HG03175 (cell line): ENCODE measurements around the gene PDGFC.

ENCODE experiments used
- ATAC-seq: cut with Tn5 transposase; IDR thresholded peaks from one replicate; pipeline ENCODE4 v1.9.1; 2021; ENCODE audit warnings: mild to moderate bottlenecking, moderate library complexity; ENCODE audit not compliant: unreplicated experiment

Gene PDGFC

DNA sequence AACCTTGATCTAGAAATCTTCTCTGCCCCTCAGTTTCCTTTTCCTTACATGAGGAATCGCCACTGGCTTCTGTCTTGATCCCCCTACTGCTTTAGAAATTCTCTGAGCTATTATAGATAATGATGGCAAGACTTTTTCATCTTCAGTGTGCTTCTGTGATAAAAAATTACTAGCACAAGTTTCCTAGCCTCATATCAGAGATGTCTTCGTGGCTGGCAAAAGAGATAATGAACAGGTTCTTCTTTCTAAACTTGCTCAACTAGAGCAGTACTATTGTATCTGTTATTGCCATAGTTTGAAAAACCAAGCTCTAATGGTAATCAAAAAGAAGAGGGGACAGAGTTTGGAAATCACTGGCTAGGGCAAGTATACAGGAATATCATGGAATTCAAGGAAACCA lies 4.1 kb upstream of the PDGFC start:
- no peak for ATAC-seq

DNA sequence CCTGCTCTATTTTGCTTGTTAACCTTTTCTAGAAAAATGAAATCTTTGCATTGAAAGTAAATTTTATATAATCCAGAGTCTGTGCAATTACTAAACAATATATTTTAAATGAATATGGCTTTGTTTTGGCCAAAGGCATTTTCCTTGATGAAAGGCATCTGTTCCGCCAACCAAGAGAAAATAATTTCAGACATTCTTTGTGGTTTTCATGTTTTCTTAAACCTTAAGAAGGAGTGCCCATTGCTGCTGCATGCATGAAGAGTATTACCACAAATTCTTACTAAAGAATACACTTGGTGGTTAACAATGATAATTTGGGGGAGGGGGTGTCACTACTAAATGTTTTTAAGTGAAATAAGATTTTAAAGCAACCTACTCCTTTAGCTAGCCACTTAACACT lies 2.7 kb upstream of the PDGFC start:
- no peak for ATAC-seq

DNA sequence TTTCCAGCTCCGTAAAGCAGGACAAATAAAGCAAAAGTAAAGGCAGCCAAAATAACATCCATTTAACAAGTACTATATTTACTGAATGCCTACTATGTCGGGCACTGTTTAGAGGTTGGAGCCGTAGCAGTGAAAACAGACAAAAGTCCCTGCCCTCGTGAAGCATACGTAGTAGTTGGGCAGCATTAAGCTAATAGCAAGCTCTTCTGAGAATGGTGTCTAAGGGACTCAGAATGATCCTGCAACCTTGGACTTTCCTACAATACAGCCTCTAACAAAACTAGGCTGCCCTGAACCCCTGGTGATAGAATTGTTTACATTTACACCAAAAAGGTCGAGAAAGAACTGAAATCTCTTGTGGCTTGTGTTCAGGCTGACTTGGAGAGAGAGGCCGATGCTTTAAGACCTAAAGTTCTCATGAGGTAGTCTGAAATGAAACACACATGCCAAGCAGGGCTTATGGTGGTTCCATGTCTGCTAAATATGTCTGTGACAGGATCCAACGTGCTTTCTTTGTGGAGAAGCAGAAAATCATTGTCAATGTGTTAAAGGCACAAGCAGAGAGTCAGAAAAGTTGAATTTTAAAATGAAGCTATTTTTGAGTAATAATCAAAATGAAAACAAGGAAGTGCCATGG lies 898 bp upstream of the PDGFC start:
- no peak for ATAC-seq

DNA sequence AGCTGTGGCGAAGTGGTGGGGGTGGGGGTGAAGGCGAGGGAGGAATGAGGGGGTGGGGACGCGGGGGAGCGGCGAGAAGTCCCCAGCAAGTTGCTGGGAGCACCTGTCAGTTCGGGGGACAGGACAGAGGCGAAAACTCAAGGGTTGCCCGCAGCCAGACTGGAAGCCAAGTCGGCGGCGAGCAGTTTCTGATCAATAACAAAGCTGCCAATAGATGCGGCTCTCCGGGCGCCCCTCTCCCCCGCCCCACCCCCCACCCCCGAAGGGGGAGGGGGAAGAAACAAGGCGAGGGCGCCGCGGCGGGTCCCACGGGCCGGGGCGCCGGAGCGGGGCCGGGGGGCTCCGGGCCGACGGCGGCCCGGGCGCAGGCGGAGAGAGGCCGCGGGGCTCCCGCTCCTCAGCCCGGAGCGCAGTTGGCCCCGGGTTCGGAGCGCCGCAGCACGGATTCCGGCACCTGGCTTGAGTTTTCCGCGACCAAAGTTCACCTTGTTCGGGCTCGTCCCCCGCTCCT lies 379 bp downstream of the PDGFC start:
- ATAC-seq: no peak

DNA sequence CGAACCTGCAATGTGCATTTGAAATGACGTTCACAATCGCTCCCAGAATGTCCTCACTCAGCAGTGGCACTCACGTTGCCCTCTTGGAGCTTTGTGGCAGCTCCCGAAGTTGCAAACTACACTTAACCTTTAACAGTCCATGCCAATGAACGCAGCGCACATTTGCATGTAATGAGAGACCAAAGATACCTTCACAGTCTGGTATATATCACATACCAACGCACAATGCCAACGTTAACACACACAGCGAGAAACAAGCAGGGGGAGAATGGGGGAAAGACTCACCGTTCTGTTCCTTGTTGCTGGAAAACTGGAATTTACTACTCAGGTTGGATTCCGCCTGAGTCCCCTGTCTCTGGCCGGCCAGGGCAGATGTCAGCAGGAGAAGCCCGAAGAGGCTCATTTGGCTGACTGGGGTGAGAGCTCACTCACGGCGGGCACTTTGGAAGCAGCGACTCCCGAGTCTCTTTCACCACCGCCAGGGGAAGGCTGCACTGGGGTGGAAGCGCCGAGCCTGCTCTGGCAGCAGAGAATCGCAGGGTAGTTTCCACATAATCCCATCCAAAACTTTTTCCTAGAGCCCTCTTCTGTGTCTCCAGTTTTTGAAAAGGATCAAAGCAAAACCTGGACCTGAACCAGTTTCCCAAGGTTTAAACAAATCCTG lies 966 bp downstream of the PDGFC start:
- no peak for ATAC-seq

DNA sequence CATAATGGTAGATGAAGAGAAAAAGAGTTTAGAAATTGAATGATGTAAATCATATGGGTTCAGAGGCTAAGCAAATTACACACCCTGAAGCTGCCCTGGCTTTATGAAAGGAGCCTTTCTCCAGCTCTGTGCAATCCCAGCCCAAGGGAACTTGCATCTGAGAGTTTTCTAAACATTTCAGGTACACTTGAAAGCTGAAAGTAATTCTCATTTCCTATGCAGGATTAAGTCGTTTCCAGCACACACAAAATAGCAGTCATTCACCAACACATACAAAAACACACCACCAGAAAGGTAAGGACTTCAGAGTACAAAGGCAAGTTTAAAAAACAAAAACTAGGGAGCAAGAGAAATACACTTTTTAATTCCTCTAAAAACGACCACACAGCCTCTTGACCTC lies 1.7 kb downstream of the PDGFC start:
- no peak for ATAC-seq

DNA sequence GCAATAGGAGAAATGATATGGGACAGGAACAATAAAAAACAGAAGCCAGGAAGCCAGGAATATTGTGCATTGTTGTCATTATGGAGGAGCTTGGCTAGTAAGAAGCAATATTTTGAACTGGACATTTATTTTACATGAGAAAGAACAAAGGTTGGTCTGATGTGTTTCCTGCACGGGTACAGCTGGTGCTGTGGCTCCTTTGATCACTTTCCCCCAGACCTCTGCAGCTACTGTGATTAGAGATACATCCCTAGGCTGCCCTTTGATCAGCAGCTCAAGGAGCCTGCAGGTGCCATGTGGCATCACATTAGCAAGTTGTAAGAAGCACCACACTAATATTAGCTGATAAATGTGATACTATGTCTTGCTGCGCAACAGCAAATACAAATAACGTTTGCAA lies 2.5 kb downstream of the PDGFC start:
- ATAC-seq: no peak

DNA sequence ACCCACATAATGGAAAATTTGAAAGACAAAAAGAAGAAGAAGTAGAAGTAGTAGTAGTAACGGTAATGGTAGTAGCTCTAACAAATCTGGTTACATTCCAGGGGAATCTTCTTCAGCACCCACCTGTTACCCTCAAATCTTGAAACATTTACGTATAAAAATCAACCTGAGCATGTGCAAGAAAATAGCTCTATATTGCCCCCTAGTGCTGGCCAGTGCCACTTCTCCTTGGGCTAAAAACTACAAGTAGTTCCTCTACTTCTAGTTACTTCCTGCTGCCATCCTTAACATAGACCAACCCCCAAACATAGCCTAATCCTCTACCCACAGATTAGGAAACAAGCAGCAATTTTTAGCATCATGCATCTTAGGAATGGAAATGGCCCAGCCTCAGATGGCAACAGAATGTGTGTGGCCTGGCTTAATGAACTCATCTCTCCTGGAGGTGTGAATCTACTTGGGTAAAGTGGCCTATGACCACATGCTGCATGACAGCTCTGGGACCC lies 3.1 kb downstream of the PDGFC start:
- ATAC-seq: peak; percentile 81

DNA sequence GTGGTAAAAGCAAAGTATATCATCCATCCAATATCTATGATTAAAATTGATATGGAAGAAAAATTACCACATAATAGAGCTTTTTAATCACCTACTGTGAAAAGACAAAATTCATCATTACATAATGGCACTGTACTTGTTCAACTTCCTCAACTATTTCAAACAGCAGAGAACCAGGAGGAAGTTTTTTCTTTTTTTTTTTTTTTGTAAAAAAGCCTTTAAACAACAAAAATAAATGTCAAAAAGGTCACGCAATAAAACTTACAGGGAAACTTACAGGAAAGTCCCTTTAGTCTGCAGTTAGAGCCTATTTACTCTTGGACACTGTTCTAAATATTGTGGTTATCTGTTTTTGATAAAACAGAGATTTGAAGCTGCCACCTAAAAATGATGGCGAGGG lies 4.8 kb downstream of the PDGFC start:
- no peak for ATAC-seq

DNA sequence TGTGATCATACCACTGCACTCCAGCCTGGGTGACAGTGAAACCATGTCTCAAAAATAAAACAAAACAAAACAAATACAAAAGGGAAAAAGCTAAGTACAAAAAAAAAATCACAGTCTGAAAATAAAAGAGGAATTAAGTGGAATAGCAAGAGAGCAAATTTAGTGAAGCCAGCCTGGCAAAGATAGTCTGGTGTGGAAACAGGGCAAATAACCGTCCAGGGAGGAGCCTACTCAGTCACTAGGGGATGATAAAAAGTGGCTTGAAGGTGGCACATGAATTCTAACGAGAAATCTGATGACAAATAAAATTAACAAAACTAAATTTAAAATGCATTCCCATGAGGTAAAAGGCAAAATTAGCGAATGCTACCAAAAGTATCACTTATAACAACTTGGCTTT lies 8.2 kb downstream of the PDGFC start:
- no peak for ATAC-seq

DNA sequence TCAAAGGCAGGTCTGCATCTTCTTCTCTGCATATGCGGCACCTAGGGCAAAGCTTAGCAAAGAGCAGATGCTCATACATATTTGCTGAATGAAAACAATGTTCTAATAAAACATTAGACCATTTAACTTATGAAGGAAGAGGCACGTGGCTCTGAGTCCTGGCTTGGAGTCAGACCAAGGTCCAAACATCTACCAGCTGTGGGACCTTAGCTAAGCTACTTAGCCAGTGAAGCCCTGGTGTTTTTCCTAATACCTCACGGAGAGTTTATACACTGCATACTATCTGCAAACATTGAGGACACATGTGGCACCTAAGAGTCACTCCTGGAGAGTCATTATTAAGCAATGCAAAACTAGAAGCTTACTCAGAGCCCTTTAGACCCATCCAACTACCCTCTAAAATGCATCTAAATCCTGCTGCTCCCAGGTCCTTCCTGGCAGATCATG lies 9.0 kb downstream of the PDGFC start:
- no peak for ATAC-seq

DNA sequence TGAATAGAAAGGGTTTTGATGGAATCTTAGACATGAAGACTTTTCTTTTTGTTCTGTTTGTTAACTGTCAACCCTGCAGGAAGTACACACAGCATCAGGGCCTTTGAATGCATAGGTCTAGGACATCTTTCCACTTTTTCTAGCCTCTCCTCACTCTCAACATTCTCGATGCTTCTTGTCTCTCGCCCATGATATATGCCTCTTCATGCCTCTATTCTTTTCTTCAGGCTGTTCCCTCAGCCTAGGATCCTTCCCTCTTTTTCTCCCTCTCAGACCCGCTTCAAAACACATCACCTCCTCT lies 9.6 kb downstream of the PDGFC start:
- ATAC-seq: no peak

DNA sequence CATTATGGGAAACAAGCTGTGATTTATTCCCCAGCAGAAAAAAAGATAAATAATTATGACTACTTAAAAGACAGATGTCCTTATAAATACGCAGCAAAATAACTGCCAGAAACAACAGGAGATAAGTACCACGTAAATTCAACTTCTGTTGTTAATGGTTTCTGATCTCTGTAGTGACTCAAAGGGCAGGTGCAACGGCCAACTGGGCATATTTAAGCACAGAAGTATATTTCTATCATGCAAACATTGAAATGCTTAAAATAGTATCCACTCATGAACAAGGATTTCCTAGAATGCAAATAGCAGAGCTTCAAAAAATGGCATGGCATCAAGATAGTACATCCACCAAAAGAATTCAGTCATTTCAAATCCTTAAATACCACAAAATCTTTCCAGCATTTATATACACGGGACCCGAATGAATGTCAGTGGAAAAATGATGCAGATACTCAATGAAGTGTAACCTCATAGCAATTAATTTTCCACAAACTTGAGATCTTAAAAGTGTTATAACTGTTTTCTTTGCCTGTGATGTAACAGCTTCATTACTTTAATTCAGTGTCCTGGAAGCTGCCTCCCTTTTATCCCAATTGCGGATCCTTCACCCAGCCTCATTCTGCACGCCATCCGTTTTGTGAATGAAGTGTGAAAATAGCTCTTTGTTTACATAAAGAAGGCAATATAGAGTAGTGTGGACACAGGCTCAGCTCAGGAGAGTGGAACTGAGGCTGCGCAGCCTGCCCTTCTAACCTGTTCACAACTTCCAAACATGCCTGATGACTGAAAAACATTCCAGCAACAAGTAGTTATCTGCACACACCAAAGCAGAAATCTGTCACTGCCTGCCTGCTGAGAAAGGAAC lies 10.2 kb downstream of the PDGFC start:
- ATAC-seq: no peak

DNA sequence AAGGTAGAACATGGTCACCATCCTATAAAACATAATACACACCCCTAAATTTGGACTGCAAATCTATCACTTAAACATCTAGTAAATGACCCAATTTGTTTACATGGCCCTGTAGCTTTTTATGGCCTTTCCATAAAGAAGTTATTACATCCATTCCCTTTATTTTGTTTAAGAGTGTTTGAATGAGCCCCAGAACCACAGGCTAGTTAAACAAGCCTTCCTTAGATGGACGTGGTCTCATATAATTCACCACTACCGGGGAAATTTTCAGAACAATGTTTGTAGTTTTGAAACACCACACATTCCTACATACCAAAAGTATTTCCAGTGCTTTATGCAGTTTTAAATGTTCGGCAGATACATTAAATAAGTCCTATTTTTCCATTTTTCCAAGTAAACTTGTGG lies 12.3 kb downstream of the PDGFC start:
- no peak for ATAC-seq

DNA sequence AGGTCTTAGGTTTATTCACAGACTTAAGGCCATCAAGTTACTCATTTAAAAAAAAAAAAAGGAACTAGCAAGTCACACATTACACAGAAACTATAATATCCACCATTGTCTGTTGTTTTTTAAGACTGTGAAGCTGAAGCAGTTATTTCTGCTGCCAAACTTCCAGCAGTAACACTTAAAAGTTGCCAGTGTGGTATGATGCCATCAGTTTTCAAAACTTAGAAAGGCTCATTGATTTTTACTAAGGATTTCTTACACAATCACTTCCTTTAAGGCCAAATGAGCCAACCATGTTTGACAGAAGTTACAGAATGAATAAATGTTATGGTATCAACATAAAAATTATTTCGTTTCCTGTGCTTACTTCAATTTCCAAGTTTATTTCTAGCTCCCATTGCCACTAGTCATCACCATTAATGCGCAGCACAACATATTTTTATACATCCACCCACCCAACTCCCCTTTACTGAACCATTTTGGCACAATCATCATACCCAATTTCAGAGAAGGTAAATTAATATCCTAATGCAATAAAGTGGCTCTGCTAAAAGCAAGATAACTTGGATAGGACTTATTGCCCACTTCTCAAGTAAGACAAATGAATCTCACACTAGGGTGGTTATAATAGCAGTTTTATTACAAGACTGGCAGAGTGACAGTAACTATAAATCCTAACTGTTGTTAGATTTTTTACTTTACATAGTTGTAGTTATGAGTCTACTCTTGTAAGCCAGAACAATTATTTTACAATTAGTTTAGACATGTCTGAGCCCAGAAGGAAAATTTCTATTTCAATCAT lies 13.1 kb downstream of the PDGFC start:
- ATAC-seq: no peak

DNA sequence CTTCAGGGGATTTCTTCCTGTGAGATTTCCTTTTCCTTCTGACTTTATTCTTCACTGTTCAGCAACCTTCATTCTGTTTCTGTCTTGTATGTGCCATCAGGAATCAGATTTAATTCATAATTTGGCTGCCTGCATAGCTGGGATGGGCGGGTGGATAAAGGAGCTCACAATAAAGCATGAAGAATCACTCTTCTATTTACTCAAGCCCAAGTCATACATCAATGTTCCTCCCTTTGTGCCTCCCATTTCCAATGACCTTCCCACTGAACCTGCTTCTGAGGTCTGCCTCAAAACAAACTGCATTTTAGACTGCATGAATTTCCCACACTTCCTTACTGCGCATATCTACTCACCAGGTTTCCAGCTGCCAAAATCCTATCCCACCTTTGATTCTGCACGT lies 14.0 kb downstream of the PDGFC start:
- no peak for ATAC-seq

DNA sequence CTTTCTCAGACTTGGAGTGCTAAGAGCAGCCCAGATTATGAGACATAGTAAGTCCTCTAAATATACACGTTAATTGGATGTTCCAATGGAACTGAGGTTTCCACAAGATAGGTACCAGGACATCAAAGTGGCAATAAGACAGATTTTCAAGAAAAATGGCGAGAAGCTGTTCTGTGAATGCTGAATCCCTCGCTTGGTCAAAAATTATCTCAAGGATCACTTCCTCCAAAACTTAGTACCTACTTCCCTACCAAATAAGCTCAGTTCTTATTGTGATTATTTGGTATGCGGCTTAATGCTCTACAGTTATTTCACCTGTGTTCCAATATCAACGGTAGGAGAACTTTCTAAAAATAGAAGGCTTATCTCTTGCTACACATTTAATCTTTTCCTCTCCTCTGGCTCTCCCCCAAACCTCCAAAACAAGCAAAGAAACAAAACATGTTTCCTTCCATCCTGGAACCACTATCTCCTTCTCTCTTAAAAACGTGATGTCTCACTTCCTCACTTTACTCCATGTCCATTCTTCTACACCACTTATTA lies 14.7 kb downstream of the PDGFC start:
- no peak for ATAC-seq

DNA sequence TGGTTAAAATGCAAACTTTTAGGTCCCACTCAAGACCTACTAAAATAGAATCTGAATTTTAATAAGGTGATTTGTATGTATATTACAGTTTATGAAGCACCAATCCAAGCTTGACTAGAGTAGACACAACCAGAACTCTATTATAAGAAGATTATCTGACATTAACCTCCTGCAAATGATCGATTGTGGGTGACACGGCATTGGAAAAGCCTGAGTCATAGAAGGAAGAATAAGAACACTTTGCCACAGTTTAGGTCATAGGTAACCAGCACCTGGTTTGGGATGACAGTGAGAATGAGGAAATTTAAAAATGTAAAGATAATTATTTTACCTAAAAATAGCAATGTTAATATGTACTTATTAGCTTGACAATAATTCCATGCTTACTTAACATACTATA lies 15.2 kb downstream of the PDGFC start:
- ATAC-seq: no peak

DNA sequence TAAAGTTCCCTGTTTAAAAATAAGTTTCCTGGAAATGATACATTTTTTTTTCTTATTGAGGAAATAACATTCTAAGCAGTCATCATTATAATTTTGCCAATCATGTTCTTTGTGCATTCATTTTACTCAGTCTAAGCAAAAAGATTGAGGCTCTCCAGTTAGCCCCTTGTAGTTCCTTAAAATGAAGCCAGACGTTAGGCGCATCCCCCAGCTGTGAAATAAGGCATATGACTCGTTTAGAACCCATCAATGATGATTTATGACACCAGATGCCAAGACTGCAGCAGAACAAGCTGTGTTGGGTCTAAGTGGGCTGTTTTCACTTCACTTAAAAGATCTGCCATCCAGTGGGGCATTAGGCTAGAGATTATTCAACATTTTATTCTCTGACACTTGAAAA lies 17.0 kb downstream of the PDGFC start:
- ATAC-seq: no peak

DNA sequence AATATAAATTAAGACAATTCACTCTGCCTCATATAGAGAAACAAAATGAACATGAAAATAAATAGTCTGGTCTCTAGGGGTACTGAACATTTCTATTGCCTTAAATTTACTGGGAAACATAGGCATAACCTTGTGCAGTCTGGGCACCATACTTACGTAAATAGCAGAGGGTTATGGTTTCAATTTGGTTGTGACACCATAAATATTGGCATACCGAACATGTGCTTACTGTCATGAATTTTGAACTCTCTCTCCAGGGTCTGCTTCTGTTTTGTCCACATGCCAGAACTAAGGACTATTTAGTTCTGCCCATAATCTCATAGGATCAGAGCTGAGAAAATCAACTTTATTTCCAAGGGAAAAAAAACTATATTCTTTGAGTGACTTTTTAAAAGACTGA lies 17.6 kb downstream of the PDGFC start:
- ATAC-seq: no peak

DNA sequence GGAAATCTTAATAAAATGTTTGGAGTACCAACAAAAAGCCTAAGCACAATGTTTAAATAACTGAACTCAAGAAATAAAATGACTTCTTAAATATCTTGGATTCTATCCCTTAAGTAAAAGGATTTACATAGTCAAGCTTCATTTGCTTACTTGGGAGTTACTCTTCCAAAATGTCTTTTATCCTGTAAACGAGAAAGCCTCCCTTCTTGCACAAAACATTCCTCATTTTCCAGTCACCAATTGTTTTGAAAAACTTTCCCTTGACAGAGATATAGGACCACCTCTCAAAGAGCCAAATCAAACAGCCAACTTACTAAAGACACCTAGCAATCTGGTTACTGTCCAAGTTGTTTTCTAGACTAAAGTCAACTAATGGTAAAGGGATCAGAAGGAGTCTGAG lies 18.6 kb downstream of the PDGFC start:
- no peak for ATAC-seq
